Choroid plexus epithelial cell (primary cell): ENCODE measurements around the gene NOTCH4.

Source experiments
- DNase-seq: peaks from one replicate; pipeline ENCODE4 v3.0.0-alpha.2; 2010; ENCODE audit warnings: low read depth
- H3K4me3 ChIP-seq: 2 replicates; pipeline ENCODE4 v1.5.1; 2011; ENCODE audit warnings: low read depth, mild to moderate bottlenecking, control low read depth, low read length, moderate library complexity
- TF ChIP-seq, protein P1 (sequence below): conservative IDR thresholded peaks from 2 replicates; pipeline ENCODE4 v1.5.1; 2011; ENCODE audit warnings: low read depth, mild to moderate bottlenecking, control low read depth, inconsistent platforms, low read length, moderate library complexity

Gene NOTCH4

DNA sequence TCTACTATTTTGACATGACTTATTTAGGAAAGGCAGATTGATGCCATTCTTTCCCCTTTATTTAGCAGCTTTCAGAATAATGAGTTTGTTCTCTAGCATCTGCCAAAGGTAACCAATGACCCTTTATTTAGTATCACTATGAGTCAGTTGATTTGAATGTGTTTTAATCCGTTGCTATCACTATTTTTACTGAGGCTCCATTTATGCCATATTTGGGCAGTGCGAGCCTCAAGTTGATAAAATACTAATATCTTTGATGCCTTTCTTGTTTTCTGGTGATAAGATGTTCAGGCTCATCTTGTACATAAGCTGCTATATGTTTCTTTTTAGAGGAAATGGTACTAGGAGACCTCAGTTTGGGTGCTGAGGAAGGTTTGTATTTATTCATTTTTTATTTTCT lies 15.6 kb upstream of the NOTCH4 start:
- no peak for DNase-seq
- TF ChIP-seq, protein P1, sequence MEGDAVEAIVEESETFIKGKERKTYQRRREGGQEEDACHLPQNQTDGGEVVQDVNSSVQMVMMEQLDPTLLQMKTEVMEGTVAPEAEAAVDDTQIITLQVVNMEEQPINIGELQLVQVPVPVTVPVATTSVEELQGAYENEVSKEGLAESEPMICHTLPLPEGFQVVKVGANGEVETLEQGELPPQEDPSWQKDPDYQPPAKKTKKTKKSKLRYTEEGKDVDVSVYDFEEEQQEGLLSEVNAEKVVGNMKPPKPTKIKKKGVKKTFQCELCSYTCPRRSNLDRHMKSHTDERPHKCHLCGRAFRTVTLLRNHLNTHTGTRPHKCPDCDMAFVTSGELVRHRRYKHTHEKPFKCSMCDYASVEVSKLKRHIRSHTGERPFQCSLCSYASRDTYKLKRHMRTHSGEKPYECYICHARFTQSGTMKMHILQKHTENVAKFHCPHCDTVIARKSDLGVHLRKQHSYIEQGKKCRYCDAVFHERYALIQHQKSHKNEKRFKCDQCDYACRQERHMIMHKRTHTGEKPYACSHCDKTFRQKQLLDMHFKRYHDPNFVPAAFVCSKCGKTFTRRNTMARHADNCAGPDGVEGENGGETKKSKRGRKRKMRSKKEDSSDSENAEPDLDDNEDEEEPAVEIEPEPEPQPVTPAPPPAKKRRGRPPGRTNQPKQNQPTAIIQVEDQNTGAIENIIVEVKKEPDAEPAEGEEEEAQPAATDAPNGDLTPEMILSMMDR, result no peak
- H3K4me3 ChIP-seq, result no peak overlapping the region

GRCh38 chr6:32234934-32235333 lies 11.1 kb upstream of the NOTCH4 start:
- no peak for DNase-seq
- TF ChIP-seq, protein P1, result no peak
- no peak overlapping the region for H3K4me3 ChIP-seq

DNA sequence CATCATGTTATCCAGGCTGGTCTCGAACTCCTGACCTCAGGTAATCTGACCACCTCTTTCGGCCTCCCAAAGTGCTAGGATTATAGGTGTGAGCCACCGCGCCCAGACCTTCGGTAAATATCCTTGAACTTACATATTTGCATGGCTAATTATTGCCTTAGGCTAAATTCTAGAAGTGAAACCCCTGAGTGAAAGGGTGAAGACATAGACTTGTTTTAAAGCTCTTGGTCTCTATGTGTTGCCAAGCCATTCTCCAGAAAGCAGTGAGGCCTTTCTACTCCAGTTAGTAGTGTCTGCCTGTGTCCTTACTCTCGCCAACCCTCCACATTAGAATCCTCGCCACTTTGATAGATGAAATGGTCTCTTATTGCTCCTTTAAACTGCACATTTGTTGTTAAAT lies 2.6 kb upstream of the NOTCH4 start:
- DNase-seq, result no peak
- TF ChIP-seq, protein P1, result no peak
- no peak overlapping the region for H3K4me3 ChIP-seq

DNA sequence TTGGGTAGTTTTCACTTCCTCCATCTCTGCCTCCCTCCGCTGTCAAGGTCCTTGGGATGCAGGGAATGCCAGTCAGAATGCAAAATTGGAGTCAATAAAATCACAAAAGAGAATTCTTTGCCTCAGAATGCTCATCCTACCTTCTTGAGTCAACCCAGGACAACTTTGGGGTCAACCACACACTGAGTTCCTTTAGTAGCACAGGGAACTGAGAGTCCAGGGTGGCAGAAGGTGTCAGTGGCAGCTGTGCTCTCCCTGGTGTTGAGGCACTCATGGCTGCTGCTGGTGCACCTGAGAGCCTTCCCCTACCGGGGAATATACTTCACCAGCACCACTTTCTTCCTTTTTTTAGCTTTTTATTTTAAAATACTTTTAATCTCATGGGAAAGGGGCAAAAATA lies 829 bp upstream of the NOTCH4 start:
- TF ChIP-seq, protein P1, result no peak
- no peak overlapping the region for H3K4me3 ChIP-seq
- no peak for DNase-seq

DNA sequence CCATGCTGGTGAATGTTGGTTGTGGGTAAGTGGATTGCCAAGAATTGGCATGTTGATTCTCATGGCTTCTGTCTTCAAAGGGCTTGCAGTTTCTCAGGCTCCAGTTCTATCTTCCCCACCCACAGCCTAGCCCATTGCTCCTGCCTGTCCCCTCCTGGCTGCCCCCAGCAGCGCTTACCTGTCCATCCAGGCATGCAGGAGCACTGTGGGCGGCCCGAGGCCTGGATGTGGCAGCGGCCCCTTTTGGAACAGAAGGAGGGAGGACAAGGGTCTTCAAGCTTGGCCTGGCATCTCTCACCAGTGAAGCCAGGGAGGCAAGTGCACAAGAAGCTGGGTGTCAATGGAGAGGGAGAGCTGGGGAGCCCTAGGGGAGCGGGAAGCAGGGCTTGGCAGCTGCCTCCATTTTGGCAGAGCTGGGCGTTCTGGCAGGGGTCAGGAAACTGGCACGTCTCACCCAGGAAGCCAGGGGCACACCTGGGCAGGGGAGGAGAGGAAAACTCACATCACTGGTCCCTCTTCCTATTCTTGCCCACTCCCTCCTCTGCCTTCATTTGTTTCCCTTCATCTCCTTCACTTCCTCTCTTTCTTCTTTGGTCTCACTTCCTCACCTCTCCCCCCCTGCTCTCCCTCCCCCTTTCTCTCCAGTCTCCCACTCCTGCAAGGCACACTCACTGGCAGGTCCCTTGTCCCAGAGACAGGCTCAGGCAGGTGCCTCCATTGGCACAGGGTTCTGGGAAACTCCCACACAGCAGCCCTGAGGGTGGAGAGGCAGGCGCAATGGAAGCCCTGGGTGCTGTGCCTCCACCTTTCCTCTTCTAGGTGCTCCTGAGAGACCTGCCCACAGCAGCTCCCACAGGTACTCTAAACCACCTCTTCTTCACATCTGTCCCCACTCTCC lies 1.3 kb downstream of the NOTCH4 start:
- H3K4me3 ChIP-seq, result no peak overlapping the region
- TF ChIP-seq, protein P1, result no peak
- DNase-seq, result no peak

- H3K4me3 ChIP-seq, result no peak overlapping the region
- no peak for DNase-seq
- TF ChIP-seq, protein P1, result no peak
Measured at GRCh38 chr6:32220021-32220420, 3.8 kb downstream of the NOTCH4 start.

DNA sequence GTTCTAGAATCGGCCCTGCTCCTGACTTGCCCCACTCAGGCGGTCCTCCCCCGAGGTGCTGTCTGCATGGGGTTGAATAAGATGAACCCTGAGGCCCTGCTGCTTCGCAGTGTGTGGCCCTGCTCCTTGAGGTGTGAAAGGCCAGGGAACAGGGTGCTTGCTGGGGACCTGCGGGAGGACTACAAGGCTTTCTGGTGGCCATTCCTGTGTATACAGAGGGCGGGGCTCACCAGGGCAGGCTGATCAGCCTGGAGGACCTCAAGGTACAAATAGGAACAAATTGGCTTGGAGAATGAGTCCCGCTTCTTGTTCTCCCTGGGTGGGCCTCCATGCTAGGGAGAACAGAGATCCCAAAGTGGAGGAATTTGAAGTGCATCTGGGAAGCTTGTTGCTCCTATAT lies 5.7 kb downstream of the NOTCH4 start:
- DNase-seq, result no peak
- TF ChIP-seq, protein P1, result no peak
- H3K4me3 ChIP-seq, result no peak overlapping the region
